Left lobe of liver (tissue), 2 donors: ENCODE data around the gene WIPF1. TPM values are rescaled to one million over a fixed set of nuclear protein-coding genes. Genes with fewer than 3 reads are reported as not detected.

ENCODE experiments used
- ATAC-seq: fragments of 200-7000 bp; cut with Tn5 transposase; one replicate; pipeline ENCODE4 v1.9.1; 2020; ENCODE audit warnings: mild to moderate bottlenecking, moderate library complexity
- DNase-seq: peaks from one replicate; pipeline ENCODE4 v3.0.0-alpha.2; 2020; ENCODE audit warnings: low spot score
- total RNA-seq: library from RNA; stranded (reverse); gene quantifications from one replicate; pipeline ENCODE4 v1.2.1, GENCODE V29; 2021
- donor health status: DM: no; HTN: no; CAD: no; lungs with moderate emphysema.
- donor health status: DM: no; HTN: yes; CAD: no.

Gene WIPF1
- total RNA-seq, 1 donor from 2014 or later = 6.3 TPM

- peak; percentile 51 for ATAC-seq
- no peak for DNase-seq
Observed at GRCh38 chr2:174623106-174623637, 25.6 kb upstream of the WIPF1 start.

GRCh38 chr2:174621323-174621722 is 23.7 kb upstream of the WIPF1 start:
- ATAC-seq (no peak), DNase-seq (no peak)

- no peak for DNase-seq
- no peak for ATAC-seq
Observed at GRCh38 chr2:174618179-174618578, 20.6 kb upstream of the WIPF1 start.

GRCh38 chr2:174617718-174618117 is 20.1 kb upstream of the WIPF1 start:
- ATAC-seq (no peak), DNase-seq (no peak)

- ATAC-seq (peak; percentile 93), DNase-seq (no peak)
Observed at GRCh38 chr2:174617120-174617519, 19.5 kb upstream of the WIPF1 start.

- no peak for DNase-seq
- ATAC-seq = peak; percentile 22
Observed at GRCh38 chr2:174615871-174616436, 18.4 kb upstream of the WIPF1 start.

GRCh38 chr2:174614261-174614660 is 16.7 kb upstream of the WIPF1 start:
- peak; percentile 33 for ATAC-seq
- no peak for DNase-seq

- no peak for DNase-seq
- no peak for ATAC-seq
Observed at GRCh38 chr2:174613531-174613930, 15.9 kb upstream of the WIPF1 start.

- peak; percentile 48 for ATAC-seq
- DNase-seq = no peak
Observed at GRCh38 chr2:174612970-174613369, 15.4 kb upstream of the WIPF1 start.

- ATAC-seq = no peak
- no peak for DNase-seq
Observed at GRCh38 chr2:174611854-174612253, 14.2 kb upstream of the WIPF1 start.

GRCh38 chr2:174611006-174611405 is 13.4 kb upstream of the WIPF1 start:
- DNase-seq (no peak), ATAC-seq (no peak)

GRCh38 chr2:174610243-174610995 is 12.8 kb upstream of the WIPF1 start:
- DNase-seq = no peak
- peak; percentile 31 for ATAC-seq

- ATAC-seq = no peak
- DNase-seq = no peak
Observed at GRCh38 chr2:174609261-174609660, 11.7 kb upstream of the WIPF1 start.

GRCh38 chr2:174608866-174609214 is 11.2 kb upstream of the WIPF1 start:
- DNase-seq = no peak
- no peak for ATAC-seq

- no peak for ATAC-seq
Observed at GRCh38 chr2:174607989-174608865, 10.6 kb upstream of the WIPF1 start.

GRCh38 chr2:174607584-174607983 is 10.0 kb upstream of the WIPF1 start:
- no peak for DNase-seq
- ATAC-seq = no peak

More at GRCh38 chr2:174607989-174608865, 10.6 kb upstream of the WIPF1 start:
- no peak for DNase-seq

- DNase-seq (no peak), ATAC-seq (no peak)
Observed at GRCh38 chr2:174606336-174606735, 8.7 kb upstream of the WIPF1 start.

GRCh38 chr2:174605687-174606086 is 8.1 kb upstream of the WIPF1 start:
- DNase-seq (no peak), ATAC-seq (no peak)

- DNase-seq = peak; percentile 63
- ATAC-seq = peak; percentile 99
Observed at GRCh38 chr2:174603280-174603679, 5.7 kb upstream of the WIPF1 start.

GRCh38 chr2:174602745-174603144 is 5.1 kb upstream of the WIPF1 start:
- ATAC-seq (no peak), DNase-seq (no peak)

GRCh38 chr2:174600349-174600748 is 2.7 kb upstream of the WIPF1 start:
- ATAC-seq (no peak), DNase-seq (no peak)
